ENCODE measurements around the gene SPINK14.

Gene SPINK14

GRCh38 chr5:148205865-148206264, 37.5 kb downstream of the SPINK14 start:
- no peak for TF ChIP-seq CTCF (IDR thresholded peaks at IDR 0.05; ENCODE audit: low read length, missing control alignments)
- H3K4me3 ChIP-seq (replicated peaks; ENCODE audit: low read depth, low read length): no peak overlapping the region
- no peak for DNase-seq (ENCODE audit: low read depth)

GRCh38 chr5:148206620-148207019, 38.3 kb downstream of the SPINK14 start:
- DNase-seq (ENCODE audit: low read depth): no peak
- no peak for TF ChIP-seq CTCF (IDR thresholded peaks at IDR 0.05; ENCODE audit: low read length, missing control alignments)

GRCh38 chr5:148208226-148208625, 39.9 kb downstream of the SPINK14 start:
- no peak for DNase-seq (ENCODE audit: low read depth)
- TF ChIP-seq CTCF (IDR thresholded peaks at IDR 0.05; ENCODE audit: low read length, missing control alignments): no peak
- no peak overlapping the region for H3K4me3 ChIP-seq (replicated peaks; ENCODE audit: low read depth, low read length)

More at GRCh38 chr5:148206620-148207019, 38.3 kb downstream of the SPINK14 start:
- no peak overlapping the region for H3K4me3 ChIP-seq (replicated peaks; ENCODE audit: low read depth, low read length)

GRCh38 chr5:148209151-148209770, 40.9 kb downstream of the SPINK14 start:
- no peak for TF ChIP-seq CTCF (IDR thresholded peaks at IDR 0.05; ENCODE audit: low read length, missing control alignments)
- H3K4me3 ChIP-seq (replicated peaks; ENCODE audit: low read depth, low read length): no peak overlapping the region
- DNase-seq (ENCODE audit: low read depth): no peak

GRCh38 chr5:148214665-148215185, 46.4 kb downstream of the SPINK14 start:
- no peak for DNase-seq (ENCODE audit: low read depth)
- TF ChIP-seq CTCF (IDR thresholded peaks at IDR 0.05; ENCODE audit: low read length, missing control alignments): no peak
- no peak overlapping the region for H3K4me3 ChIP-seq (replicated peaks; ENCODE audit: low read depth, low read length)

- TF ChIP-seq CTCF (IDR thresholded peaks at IDR 0.05; ENCODE audit: low read length, missing control alignments): no peak
- H3K4me3 ChIP-seq (replicated peaks; ENCODE audit: low read depth, low read length): no peak overlapping the region
- DNase-seq (ENCODE audit: low read depth): no peak
Measured at GRCh38 chr5:148221508-148221907, 53.2 kb downstream of the SPINK14 start.
